HEK293T (cell line): ENCODE data around the gene PTPRE.

Source experiments
- BHLHE40 ChIP-seq: fragments of 450-650 bp; IDR thresholded peaks from 2 replicates; pipeline ENCODE4 v1.6.1; 2016; ENCODE audit warnings: mild to moderate bottlenecking, moderate library complexity, borderline replicate concordance
- CTBP1 ChIP-seq: fragments of 450-650 bp; IDR thresholded peaks from 2 replicates; pipeline ENCODE4 v1.6.1; 2016; ENCODE audit warnings: borderline replicate concordance
- HDGF ChIP-seq: fragments of 450-650 bp; IDR thresholded peaks from 2 replicates; pipeline ENCODE4 v1.6.1; 2017; ENCODE audit warnings: antibody characterized with exemption, borderline replicate concordance
- LEF1 ChIP-seq: fragments of 450-650 bp; IDR thresholded peaks from 2 replicates; pipeline ENCODE4 v1.6.1; 2017; ENCODE audit warnings: mild to moderate bottlenecking, borderline replicate concordance
- NFRKB ChIP-seq: fragments of 450-650 bp; IDR thresholded peaks from 2 replicates; pipeline ENCODE4 v1.6.1; 2016; ENCODE audit warnings: mild to moderate bottlenecking, moderate library complexity
- PKNOX1 ChIP-seq: fragments of 450-650 bp; IDR thresholded peaks from 2 replicates; pipeline ENCODE4 v1.6.1; 2016
- SP1 ChIP-seq: fragments of 450-650 bp; IDR thresholded peaks from 2 replicates; pipeline ENCODE4 v1.6.1; 2017
- SUZ12 ChIP-seq: fragments of 450-650 bp; IDR thresholded peaks from 2 replicates; pipeline ENCODE4 v1.6.1; 2016; ENCODE audit warnings: mild to moderate bottlenecking
- TARDBP ChIP-seq: fragments of 450-650 bp; IDR thresholded peaks from 2 replicates; pipeline ENCODE4 v1.6.1; 2016

DNA sequence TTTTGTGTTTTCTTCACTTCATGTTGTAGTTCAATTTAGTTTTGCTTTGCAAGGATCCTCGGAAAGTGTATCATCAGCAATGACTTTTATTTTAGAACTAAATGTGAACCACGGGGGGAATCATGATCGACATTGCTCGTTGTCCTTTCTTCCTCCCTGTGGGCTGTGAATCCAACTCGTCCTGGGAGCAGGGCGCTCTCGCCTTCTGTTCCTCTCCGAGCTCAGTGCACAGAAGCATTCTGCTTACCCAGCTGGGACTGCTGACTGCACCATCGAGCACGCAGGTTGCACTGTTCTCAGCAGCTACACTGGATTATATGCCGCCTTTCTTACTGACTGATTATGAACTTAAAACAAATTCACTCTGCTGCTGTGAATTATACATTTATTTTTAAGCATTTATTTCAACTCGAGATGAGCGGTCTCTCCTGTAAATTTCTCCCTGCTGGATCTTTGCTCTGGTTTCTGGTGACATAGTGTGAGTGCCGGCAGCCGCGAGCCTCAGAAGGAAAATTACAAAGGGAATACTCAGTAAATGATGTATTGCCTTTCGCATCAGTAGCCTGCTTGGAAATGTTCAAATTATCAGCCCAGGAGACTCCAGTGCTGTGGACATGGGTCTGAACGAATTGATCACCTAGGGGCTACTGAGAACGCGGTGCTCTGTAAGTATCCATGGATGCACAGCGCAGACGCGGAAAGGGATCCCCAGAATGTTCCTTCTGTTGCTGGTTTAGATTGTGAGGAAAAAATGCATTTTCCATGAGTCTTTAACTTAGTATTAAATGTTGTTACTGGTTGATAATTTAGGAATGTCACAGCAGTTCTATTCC is 92.6 kb downstream of the PTPRE start:
- no peak for TF ChIP-seq HDGF
- TF ChIP-seq SUZ12, result no peak
- no peak for TF ChIP-seq LEF1
- no peak for TF ChIP-seq SP1
- no peak for TF ChIP-seq PKNOX1
- TF ChIP-seq TARDBP, result no peak
- TF ChIP-seq NFRKB, result no peak
- no peak for TF ChIP-seq BHLHE40
- TF ChIP-seq CTBP1, result no peak
